GM12801 (cell line): Measurements from ENCODE around the gene EP400.

ENCODE experiments used
- TF ChIP-seq, protein P1 (sequence below): IDR thresholded peaks from one replicate; pipeline ENCODE4 v1.5.1; 2011; ENCODE audit warnings: control low read depth; ENCODE audit not compliant: insufficient read length; ENCODE audit errors: extremely low read depth

EP400 gene

GRCh38 chr12:132116709-132117557, 167.2 kb downstream of the EP400 start:
- TF ChIP-seq, protein P1, sequence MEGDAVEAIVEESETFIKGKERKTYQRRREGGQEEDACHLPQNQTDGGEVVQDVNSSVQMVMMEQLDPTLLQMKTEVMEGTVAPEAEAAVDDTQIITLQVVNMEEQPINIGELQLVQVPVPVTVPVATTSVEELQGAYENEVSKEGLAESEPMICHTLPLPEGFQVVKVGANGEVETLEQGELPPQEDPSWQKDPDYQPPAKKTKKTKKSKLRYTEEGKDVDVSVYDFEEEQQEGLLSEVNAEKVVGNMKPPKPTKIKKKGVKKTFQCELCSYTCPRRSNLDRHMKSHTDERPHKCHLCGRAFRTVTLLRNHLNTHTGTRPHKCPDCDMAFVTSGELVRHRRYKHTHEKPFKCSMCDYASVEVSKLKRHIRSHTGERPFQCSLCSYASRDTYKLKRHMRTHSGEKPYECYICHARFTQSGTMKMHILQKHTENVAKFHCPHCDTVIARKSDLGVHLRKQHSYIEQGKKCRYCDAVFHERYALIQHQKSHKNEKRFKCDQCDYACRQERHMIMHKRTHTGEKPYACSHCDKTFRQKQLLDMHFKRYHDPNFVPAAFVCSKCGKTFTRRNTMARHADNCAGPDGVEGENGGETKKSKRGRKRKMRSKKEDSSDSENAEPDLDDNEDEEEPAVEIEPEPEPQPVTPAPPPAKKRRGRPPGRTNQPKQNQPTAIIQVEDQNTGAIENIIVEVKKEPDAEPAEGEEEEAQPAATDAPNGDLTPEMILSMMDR = no peak

DNA sequence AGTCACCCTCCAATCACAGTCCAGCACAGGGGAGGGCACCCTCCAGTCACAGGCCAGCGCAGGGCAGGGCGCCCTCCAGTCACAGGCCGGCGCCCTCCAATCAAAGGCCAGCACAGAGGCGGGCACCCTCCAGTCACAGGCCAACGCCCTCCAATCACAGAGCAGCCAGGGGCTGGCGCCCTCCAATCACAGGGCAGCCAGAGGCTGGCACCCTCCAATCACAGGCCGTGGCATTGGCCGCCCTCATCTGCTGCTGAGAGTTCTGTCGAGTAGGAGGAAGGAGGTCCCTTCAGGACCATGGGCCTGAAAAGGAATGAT, 167.8 kb downstream of the EP400 start:
- TF ChIP-seq, protein P1 = no peak

GRCh38 chr12:132118876-132119275, 169.1 kb downstream of the EP400 start:
- TF ChIP-seq, protein P1 = no peak

DNA sequence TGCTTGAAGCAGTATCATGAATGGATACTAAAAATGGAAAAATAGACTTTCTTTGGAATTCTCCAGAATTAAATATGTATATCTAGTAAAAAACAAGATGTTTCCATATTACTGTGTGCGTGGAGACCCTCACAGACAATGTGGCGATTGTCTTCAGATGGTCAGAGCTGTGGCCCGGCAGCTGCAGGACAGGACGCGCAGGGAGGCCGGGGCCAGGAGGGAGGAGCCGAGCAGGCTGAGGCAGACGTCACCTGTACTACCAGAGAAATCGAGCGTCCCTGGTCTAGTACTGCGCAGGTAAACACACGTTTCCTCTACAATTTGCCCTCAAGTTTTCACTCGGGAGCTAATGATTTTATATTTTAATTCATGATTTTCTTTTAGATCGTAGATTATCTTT, 171.5 kb downstream of the EP400 start:
- TF ChIP-seq, protein P1 = no peak

GRCh38 chr12:132123970-132124765, 174.4 kb downstream of the EP400 start:
- TF ChIP-seq, protein P1 = no peak

GRCh38 chr12:132124766-132125425, 175.2 kb downstream of the EP400 start:
- TF ChIP-seq, protein P1 = no peak

GRCh38 chr12:132125736-132126135, 176.0 kb downstream of the EP400 start:
- TF ChIP-seq, protein P1 = no peak
